ENCODE results near the gene TMEM270. TPM values are rescaled to one million over a fixed set of nuclear protein-coding genes. Genes with fewer than 3 reads are reported as not detected.

TMEM270 gene
- total and polyA plus RNA-seq, 2 of the 8 experiments (the other 6 are each of a cell fraction or from before 2014, with no cell fraction given) = 0.26 TPM; not detected in 1

GRCh38 chr7:73895626-73896025, 34.7 kb downstream of the TMEM270 start:
- H2BK12ac ChIP-seq (ENCODE audit: low read depth, low read length) = no peak overlapping the region
- H2AFZ ChIP-seq (ENCODE audit: low read length) = no peak overlapping the region
- no peak for FAIRE-seq

More at GRCh38 chr7:73895626-73896025, 34.7 kb downstream of the TMEM270 start:
- H3K4ac ChIP-seq (replicated peaks; ENCODE audit: insufficient read length, low read depth, low read length) = no peak overlapping the region
- TF ChIP-seq EZH2 (IDR thresholded peaks at IDR 0.05; ENCODE audit: low read depth, low read length, severe bottlenecking) (no peak), ATF2 (IDR thresholded peaks at IDR 0.05; ENCODE audit: low read length) (no peak), HDAC6 (IDR thresholded peaks at IDR 0.05; ENCODE audit: low read depth, low read length) (no peak), POU5F1 (IDR thresholded peaks at IDR 0.05; ENCODE audit: low read depth, low read length) (no peak), YY1 (IDR thresholded peaks at IDR 0.05; ENCODE audit: low read depth, low read length) (no peak), JUND (IDR thresholded peaks at IDR 0.05; ENCODE audit: low read length) (no peak), POLR2AphosphoS5 (IDR thresholded peaks at IDR 0.05; ENCODE audit: low read depth, low read length) (no peak), CBX8 (IDR thresholded peaks at IDR 0.05; ENCODE audit: borderline replicate concordance, low read depth, low read length) (no peak), ASH2L (IDR thresholded peaks at IDR 0.05; ENCODE audit: low read length) (no peak), SP2 (IDR thresholded peaks at IDR 0.05; ENCODE audit: low read length) (no peak), BRCA1 (IDR thresholded peaks at IDR 0.05; ENCODE audit: low read depth, low read length) (no peak), SIX5 (IDR thresholded peaks at IDR 0.05; ENCODE audit: low read depth, low read length) (no peak), SP4 (IDR thresholded peaks at IDR 0.05; ENCODE audit: low read length) (no peak)
- no peak overlapping the region for H3K9ac ChIP-seq (replicated peaks in 1 of 4; ENCODE audit: extremely low read depth in 1 of 4, low read depth in 3 of 4, low read length in 3 of 4)
- no peak overlapping the region for H2BK5ac ChIP-seq (ENCODE audit: low read depth, low read length)
- no peak overlapping the region for H2AK5ac ChIP-seq (ENCODE audit: low read depth, low read length)
- no peak overlapping the region for H3K23ac ChIP-seq (ENCODE audit: insufficient read length)
- no peak overlapping the region for H2BK120ac ChIP-seq (replicated peaks; ENCODE audit: low read depth, low read length)
- H4K20me1 ChIP-seq (replicated peaks in 1 of 2; ENCODE audit: control insufficient read depth in 1 of 2, insufficient read depth in 2 of 2, low read length in 2 of 2) = no peaks in the 10 kb centered on the region
- CTCF ChIA-PET (ENCODE audit: partially characterized antibody) = interaction anchor here (0.6 to 2.1 kb wide), 3 partner anchors 25 to 136 kb away, joined by 3 to 8 read pairs (median 3); no protein-coding TSS in a partner anchor
- H4K5ac ChIP-seq (ENCODE audit: insufficient read length, low read depth, low read length) = no peak overlapping the region
- no peak overlapping the region for H3K56ac ChIP-seq (replicated peaks; ENCODE audit: insufficient read length, low read depth, low read length)
- no peaks in the 10 kb centered on the region for H3K23me2 ChIP-seq (ENCODE audit: low read depth, low read length)
- no peak overlapping the region for H2BK15ac ChIP-seq (ENCODE audit: low read length)
- no peaks in the 10 kb centered on the region for H3K79me2 ChIP-seq (ENCODE audit: control insufficient read depth in 1 of 2, insufficient read depth in 2 of 2, low read length in 2 of 2)
- H3K27ac ChIP-seq (ENCODE audit: low read depth, low read length) = no peak overlapping the region
- H3K9me3 ChIP-seq (ENCODE audit: insufficient read depth in 2 of 2, low read depth in 1 of 2, low read length in 1 of 2) = peaks cover 3 to 5% of the 10 kb centered on the region in 2 experiments; a peak in 1 of 4 replicates
- H4K8ac ChIP-seq (ENCODE audit: extremely low read depth, insufficient read depth, low read length) = no peak overlapping the region
- DNase-seq (ENCODE audit: low read depth in 1 of 2, low spot score in 2 of 2) = no peak
- no peak overlapping the region for H4K91ac ChIP-seq (replicated peaks; ENCODE audit: insufficient read length, low read length)
- H3K18ac ChIP-seq (ENCODE audit: extremely low read depth, low read length) = no peak overlapping the region
- no peaks in the 10 kb centered on the region for H3K27me3 ChIP-seq (replicated peaks in 1 of 4; ENCODE audit: control insufficient read depth in 3 of 4, extremely low read depth in 1 of 4, insufficient read depth in 3 of 4, low read length in 3 of 4)
- no peak overlapping the region for H3K4me2 ChIP-seq (ENCODE audit: insufficient read depth in 1 of 2, low read depth in 2 of 2, low read length in 2 of 2)
- POLR2A ChIA-PET (ENCODE audit: partially characterized antibody) = no interaction called here
- WGBS, 2 experiments (ENCODE audit: extremely low coverage in 1 of 2, insufficient coverage in 1 of 2, insufficient read length in 1 of 2, insufficient replicate concordance in 2 of 2, low coverage in 1 of 2, low lambda C conversion rate in 2 of 2, missing lambda C conversion rate in 1 of 2) = 81% methylated on average over 3 of the region's 3 CpGs; no CpG with 5 or more reads in 1 of the 2 experiments
- H3K4me3 ChIP-seq (ENCODE audit: extremely low read depth in 1 of 4, insufficient read depth in 2 of 4, low read depth in 3 of 4, low read length in 4 of 4) = no peak overlapping the region
- H3K4me1 ChIP-seq (replicated peaks in 1 of 4; ENCODE audit: control insufficient read depth in 3 of 4, insufficient read depth in 4 of 4, low read length in 3 of 4) = peaks cover 0 to 4% (median 2%) of the 10 kb centered on the region in 4 experiments; a peak in 2 of 7 replicates
- H3K79me1 ChIP-seq (ENCODE audit: low read depth, low read length) = no peaks in the 10 kb centered on the region
- no peaks in the 10 kb centered on the region for H3K36me3 ChIP-seq (ENCODE audit: control insufficient read depth in 2 of 4, insufficient read depth in 4 of 4, low read length in 3 of 4)
- no peak overlapping the region for H2BK20ac ChIP-seq (ENCODE audit: low read length)
- H3K14ac ChIP-seq (ENCODE audit: insufficient read length) = no peak overlapping the region
